ENCODE measurements around the gene SPTBN1. TPM values are rescaled to one million over a fixed set of nuclear protein-coding genes. Genes with fewer than 3 reads are reported as not detected.

The SPTBN1 gene
- total RNA-seq, 2 donors from 2014 or later = 179 to 194 TPM

DNA sequence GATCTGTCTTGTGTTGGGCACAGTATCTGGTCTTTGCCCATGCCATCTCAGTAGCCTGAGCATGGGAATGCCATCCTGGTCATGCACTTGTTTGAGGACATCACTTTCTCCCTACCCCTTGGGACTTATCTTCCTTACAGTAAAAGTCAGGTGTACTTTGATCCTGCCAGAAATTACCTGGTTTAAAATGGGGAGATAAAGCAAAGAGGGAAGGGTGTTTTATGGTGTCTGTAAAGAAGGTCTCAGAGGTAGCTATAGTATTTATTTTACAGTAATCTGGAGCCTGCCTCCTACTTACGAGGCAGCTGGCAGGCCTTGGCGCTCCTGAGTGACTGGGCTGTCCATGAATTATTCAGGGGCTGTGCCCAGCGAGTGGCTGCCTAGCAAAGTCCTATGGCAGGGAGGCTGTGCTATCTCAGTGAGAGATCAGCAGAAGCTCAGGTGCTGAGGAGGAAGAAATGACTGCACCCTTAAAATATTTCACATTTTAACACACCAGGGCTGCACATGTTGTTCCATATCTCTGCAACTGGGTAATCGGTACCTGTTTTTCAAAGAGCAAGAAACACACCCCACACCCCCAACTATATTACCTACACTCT, 93.9 kb downstream of the SPTBN1 start:
- no peaks in the 10 kb centered on the region for H3K27me3 Mint-ChIP-seq (ENCODE audit: insufficient read depth)
- Histone ChIP-seq H3K4me1 (ENCODE audit: control insufficient read depth, insufficient read depth, low read length) (peaks cover 7% of the 10 kb centered on the region), H3K9me3 (ENCODE audit: control insufficient read depth, low read length) (no peaks in the 10 kb centered on the region), H3K27me3 (ENCODE audit: control insufficient read depth, insufficient read depth, low read length, poor library complexity, severe bottlenecking) (no peaks in the 10 kb centered on the region), H3K27ac (ENCODE audit: low read depth, low read length) (no peak overlapping the region), H3K36me3 (ENCODE audit: control insufficient read depth, insufficient read depth, low read length) (no peaks in the 10 kb centered on the region), H3K9ac (ENCODE audit: extremely low read depth, low read length, poor library complexity, severe bottlenecking) (no peak overlapping the region), H3K4me3 (ENCODE audit: low read length) (no peak overlapping the region)
- WGBS, 2 experiments (ENCODE audit: insufficient coverage in 1 of 2, insufficient read length in 1 of 2) = 93 to 94% methylated on average over 3 to 4 of the region's 4 CpGs
- H3K4me3 Mint-ChIP-seq = no peak overlapping the region
- no peaks in the 10 kb centered on the region for H3K9me3 Mint-ChIP-seq
- no peak for TF ChIP-seq CTCF (conservative IDR thresholded peaks at IDR 0.05)
- no peaks in the 10 kb centered on the region for H3K36me3 Mint-ChIP-seq (ENCODE audit: low read depth)
- DNase-seq = no peak
- H3K4me1 Mint-ChIP-seq = peaks cover 27% of the 10 kb centered on the region
- no peak overlapping the region for H3K27ac Mint-ChIP-seq

GRCh38 chr2:54550547-54550946, 94.4 kb downstream of the SPTBN1 start:
- no peak for TF ChIP-seq CTCF (conservative IDR thresholded peaks at IDR 0.05)
- 76 to 100% methylated on average over 1 to 2 of the region's 3 CpGs for WGBS, 2 experiments (ENCODE audit: insufficient coverage in 1 of 2, insufficient read length in 1 of 2)
- H3K36me3 Mint-ChIP-seq (ENCODE audit: low read depth) = no peaks in the 10 kb centered on the region
- H3K27me3 Mint-ChIP-seq (ENCODE audit: insufficient read depth) = no peaks in the 10 kb centered on the region
- Histone ChIP-seq H3K27ac (ENCODE audit: low read depth, low read length) (no peak overlapping the region), H3K4me1 (ENCODE audit: control insufficient read depth, insufficient read depth, low read length) (peaks cover 7% of the 10 kb centered on the region), H3K4me3 (ENCODE audit: low read length) (no peak overlapping the region), H3K9ac (ENCODE audit: extremely low read depth, low read length, poor library complexity, severe bottlenecking) (no peak overlapping the region), H3K36me3 (ENCODE audit: control insufficient read depth, insufficient read depth, low read length) (no peaks in the 10 kb centered on the region), H3K9me3 (ENCODE audit: control insufficient read depth, low read length) (no peaks in the 10 kb centered on the region), H3K27me3 (ENCODE audit: control insufficient read depth, insufficient read depth, low read length, poor library complexity, severe bottlenecking) (no peaks in the 10 kb centered on the region)
- DNase-seq = no peak
- H3K27ac Mint-ChIP-seq = no peak overlapping the region
- no peaks in the 10 kb centered on the region for H3K9me3 Mint-ChIP-seq
- H3K4me1 Mint-ChIP-seq = peaks cover 27% of the 10 kb centered on the region
- H3K4me3 Mint-ChIP-seq = no peak overlapping the region

DNA sequence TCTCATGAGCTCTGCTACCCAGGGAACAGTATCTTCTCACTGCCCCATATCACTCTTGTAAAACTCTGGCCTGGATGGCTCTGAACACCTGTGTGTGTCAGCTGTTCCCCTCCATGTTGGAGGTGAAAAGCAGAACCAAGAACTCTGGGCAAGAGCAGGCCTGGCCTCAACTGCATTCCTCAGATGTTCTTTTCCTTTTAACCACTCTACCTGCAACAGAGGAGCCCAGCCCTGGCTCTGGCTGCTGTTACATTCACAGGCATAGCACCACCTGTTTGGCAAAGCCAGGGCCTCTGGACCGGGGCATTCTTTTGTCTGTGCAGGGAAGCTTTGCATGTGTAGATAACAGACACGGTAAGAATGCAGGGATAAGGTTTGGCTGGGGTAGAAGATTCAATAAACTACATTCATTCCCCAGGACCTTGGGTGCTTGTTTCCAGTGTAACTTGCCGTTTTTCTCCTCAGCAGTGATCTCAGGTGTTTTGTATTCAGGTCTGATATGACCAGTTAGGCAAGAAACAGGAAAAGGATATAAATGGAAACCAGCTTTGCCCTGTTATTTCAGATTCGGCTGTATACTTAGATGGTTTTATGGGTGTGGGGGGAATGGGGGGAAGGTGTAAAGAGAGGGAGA, 95.1 kb downstream of the SPTBN1 start:
- Histone ChIP-seq H3K27ac (ENCODE audit: low read depth, low read length) (no peak overlapping the region), H3K4me1 (ENCODE audit: control insufficient read depth, insufficient read depth, low read length) (peaks cover 7% of the 10 kb centered on the region), H3K36me3 (ENCODE audit: control insufficient read depth, insufficient read depth, low read length) (no peaks in the 10 kb centered on the region), H3K4me3 (ENCODE audit: low read length) (no peak overlapping the region), H3K27me3 (ENCODE audit: control insufficient read depth, insufficient read depth, low read length, poor library complexity, severe bottlenecking) (no peaks in the 10 kb centered on the region), H3K9ac (ENCODE audit: extremely low read depth, low read length, poor library complexity, severe bottlenecking) (no peak overlapping the region), H3K9me3 (ENCODE audit: control insufficient read depth, low read length) (no peaks in the 10 kb centered on the region)
- H3K4me3 Mint-ChIP-seq = no peak overlapping the region
- no peaks in the 10 kb centered on the region for H3K27me3 Mint-ChIP-seq (ENCODE audit: insufficient read depth)
- DNase-seq = peak; percentile 75
- TF ChIP-seq CTCF (conservative IDR thresholded peaks at IDR 0.05) = no peak
- 72 to 100% methylated on average over 2 to 4 of the region's 4 CpGs for WGBS, 2 experiments (ENCODE audit: insufficient coverage in 1 of 2, insufficient read length in 1 of 2)
- H3K27ac Mint-ChIP-seq = peak overlapping the region; percentile 35
- no peaks in the 10 kb centered on the region for H3K9me3 Mint-ChIP-seq
- H3K36me3 Mint-ChIP-seq (ENCODE audit: low read depth) = no peaks in the 10 kb centered on the region
- H3K4me1 Mint-ChIP-seq = peaks cover 30% of the 10 kb centered on the region

All from endodermal cell (in vitro differentiated cells).